NK-92 (cell line): ENCODE measurements around the gene COL13A1.

Experiments
- DNase-seq: peaks from one replicate; lab custom pipeline; 2025; ENCODE audit not compliant: unreplicated experiment; lab: John Stamatoyannopoulos, UW

COL13A1 gene

GRCh38 chr10:69939481-69939880 is 137.8 kb downstream of the COL13A1 start:
- no peak for DNase-seq

GRCh38 chr10:69941730-69942129 is 140.0 kb downstream of the COL13A1 start:
- DNase-seq = no peak

GRCh38 chr10:69943292-69943820 is 141.7 kb downstream of the COL13A1 start:
- DNase-seq = no peak

- no peak for DNase-seq
These were observed 143.1 kb downstream of the COL13A1 start for GRCh38 chr10:69944761-69945160.

GRCh38 chr10:69948261-69948660 is 146.6 kb downstream of the COL13A1 start:
- DNase-seq = no peak

GRCh38 chr10:69949770-69950169 is 148.1 kb downstream of the COL13A1 start:
- DNase-seq = no peak

DNA sequence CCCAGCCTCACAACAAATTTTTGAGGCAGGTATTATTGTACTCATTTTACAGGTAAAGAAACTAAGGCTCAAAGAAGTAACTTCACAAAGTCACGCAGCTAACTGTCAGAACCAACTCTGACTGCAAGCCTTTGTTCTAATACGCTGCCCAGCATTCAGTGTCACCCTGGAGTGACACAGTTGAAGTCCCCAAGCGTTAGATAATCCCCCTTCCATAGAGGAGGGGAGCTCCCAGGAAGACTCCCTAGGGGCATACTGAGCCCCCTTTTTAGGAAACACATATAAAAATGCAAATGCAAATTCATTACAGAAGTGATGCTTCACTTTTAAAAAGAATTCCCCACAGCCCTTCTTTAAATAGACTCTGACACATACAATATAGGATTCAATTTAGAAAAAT is 150.0 kb downstream of the COL13A1 start:
- no peak for DNase-seq

- DNase-seq = no peak
These were observed 150.5 kb downstream of the COL13A1 start for GRCh38 chr10:69952069-69952800.

- no peak for DNase-seq
These were observed 151.1 kb downstream of the COL13A1 start for GRCh38 chr10:69952821-69953221.

GRCh38 chr10:69953851-69954250 is 152.1 kb downstream of the COL13A1 start:
- no peak for DNase-seq

GRCh38 chr10:69955211-69955805 is 153.6 kb downstream of the COL13A1 start:
- DNase-seq = no peak

DNA sequence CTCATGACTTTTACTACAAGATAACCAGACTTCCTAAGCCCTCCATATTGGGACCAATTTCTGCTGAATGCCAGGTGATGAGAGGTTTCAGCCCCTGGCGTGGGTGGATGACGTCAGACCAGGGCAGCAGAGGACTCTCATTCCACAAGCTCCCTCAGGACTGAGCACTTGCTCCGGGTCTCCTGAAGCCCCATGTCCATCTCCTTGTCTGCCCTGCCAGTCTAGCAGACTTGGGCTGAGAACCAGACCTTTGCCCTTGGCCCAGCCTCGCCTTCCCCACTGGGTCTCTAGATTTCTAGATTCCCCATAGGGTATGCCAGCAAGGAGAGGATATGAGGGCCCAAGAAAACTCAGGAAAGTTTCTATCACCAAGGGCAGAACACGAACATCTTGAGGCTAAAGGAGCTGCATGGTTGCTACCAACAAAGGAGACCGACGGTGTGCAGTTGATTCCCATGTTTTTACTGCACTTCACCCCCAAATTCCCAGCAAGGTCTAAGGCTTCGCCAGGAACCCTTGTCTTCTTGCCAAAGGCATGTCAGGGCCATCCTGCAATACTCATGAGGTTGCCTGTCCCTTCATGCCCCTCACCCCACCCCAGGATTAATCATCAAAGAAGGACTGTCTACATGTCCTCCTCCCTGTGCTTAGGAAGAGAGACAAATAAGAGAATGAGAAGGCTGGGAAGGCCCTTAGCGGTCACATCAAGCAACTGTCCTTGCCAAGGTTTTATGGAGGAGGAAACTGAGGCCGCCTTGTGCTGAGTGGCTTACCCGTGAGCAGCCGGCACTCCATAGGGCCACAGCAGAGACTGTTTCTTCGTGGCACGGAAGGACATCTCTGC is 154.4 kb downstream of the COL13A1 start:
- no peak for DNase-seq

DNA sequence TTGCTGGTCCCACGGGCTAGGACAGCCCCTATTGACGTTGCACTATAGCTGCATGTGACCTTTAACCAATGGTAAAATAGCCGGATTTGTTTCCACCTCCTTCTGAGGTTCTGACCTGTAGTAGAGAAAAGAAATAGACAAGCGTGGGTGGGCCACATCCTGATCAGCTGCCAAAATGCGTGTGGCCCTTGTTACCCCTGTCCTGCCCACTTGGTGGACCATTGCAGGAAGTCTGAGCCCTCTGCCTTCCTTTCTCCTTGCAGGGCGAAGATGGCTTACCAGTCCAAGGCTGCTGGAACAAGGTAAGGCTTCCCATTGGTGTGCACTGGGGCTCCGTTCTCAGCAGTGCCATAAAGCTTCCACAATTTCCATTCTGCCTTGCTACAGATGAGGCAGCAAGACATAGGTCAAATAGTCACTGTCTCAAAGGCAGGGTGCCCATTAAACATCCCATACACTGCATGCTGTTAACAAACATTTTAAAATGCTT is 155.1 kb downstream of the COL13A1 start:
- no peak for DNase-seq

DNA sequence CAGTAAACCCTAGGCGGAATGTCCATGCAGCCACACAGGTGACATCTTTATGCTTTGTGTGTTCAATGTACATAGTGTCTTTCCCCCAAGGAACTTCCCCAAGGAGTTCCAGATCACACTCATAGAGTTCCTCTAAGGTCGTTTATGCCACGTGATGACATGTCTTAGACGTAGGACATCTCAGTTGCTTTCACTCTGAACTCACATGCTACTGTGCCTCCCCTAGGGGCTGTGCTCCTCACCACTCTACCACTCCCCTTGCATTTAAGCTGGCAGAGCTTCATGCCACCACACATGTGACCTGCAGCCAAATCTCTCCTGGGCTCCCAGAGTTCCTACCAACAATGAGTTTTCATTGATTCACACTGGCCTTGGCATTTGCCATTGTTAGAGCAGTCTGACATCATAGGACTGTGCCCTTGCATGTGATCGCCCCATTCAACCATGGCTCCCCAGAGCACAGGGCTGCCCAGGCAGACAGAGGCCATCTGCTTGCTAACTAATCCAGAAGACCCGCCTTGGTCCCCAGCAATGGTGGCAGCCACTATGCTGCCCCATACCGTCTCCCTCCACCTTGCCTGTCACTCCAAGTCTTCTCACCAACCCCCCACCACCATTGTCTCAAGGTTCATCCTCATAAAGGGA is 155.7 kb downstream of the COL13A1 start:
- DNase-seq = no peak

DNA sequence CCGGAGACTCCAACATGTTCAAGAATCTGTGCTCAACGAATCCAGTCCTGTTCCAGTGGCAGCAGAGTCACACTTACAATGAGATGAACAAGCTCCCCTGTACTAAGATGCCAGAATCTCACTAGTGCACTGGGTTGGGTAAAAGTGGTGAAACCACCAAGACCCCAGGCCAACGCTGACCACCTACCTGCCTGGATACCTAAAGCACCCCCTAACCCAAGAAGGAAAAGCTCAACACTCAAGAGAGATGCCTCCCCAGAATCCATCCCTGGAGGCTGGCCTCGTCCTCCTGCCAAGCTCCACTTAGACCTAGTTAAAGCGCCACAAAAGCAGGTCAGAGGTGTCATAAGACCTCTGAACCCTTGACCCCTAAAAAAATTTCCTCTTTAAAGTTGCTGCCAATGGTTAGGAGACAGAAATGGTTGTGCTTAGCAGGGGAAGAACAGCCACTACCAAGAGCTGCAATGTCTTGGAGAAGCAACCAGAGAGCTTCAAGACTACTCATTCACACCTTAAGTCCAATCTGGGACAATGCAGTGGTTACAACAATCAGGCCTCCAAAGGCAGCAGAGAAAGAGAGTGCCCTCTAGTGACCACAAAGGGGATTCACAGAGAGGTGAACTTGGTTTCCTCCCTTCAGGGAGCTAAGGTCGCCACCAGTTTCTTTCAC is 156.3 kb downstream of the COL13A1 start:
- no peak for DNase-seq

GRCh38 chr10:69958556-69958902 is 156.8 kb downstream of the COL13A1 start:
- no peak for DNase-seq

GRCh38 chr10:69959911-69960310 is 158.2 kb downstream of the COL13A1 start:
- no peak for DNase-seq

DNA sequence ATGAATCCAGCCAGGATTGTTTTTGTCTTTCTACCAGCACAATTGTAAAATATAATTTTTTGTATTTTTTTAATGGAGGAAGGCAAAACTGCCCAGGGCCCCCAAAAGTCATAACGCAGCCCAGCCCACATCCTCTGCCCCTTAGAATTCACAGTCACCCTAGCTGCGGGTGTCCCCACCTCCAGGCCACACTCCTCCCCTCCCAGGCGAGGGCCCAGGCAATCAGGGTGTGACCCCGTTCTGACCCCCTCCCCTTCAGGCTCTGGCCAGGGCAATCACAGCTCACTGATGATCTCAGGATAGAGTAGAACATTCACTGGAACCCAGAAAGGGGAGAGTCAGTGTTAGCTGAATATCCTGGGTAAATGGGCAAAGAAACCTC is 158.9 kb downstream of the COL13A1 start:
- DNase-seq = no peak

DNA sequence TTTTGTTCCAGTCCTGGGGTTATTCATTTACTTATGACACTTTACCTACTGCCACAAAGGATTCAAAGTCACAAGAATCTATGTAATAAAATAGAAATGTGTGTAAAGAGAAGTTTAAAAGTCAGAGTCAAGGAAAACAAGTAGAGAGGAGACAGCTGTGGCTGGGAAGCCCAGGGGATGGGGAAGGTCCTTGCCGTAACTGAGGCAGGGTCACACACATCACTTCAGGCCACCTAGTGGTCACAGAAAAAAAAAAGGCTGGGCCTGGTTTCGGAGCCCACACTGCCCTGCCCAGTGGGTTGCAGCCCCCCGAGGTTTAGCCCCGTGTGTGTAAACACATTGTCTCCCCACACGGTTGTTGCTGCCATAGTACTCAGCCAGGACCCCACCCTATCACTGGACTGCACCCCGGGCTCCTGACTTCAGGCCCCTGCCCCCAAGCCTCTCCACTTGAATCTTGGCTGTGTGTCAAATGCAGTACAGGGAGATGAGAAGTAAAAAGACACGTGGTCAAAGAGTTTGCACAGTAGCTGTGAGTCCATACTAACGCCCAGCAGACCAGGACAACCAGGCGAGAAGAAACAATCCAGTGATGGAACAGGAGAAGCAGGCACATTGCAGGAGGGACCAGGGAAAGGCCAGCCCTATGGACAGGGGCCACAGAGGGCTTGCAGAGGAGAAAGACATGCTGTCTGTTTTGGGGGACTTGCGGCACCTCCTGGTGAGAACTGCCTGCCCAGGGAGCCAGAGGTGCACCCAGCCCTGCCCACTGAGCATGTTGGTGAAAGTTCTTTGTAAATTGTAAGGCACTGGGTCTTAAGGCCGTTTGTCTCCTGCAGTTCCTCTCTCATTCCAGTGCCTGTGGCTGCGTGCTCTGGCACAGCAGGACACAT is 159.5 kb downstream of the COL13A1 start:
- DNase-seq = no peak
